WTC11 (cell line): ENCODE measurements around the gene PIK3C2G. TPM values are rescaled to one million over a fixed set of nuclear protein-coding genes. Genes with fewer than 3 reads are reported as not detected.

ENCODE experiments used
- ATAC-seq: fragments of 200-7000 bp; cut with Tn5 transposase; 2 replicates; pipeline ENCODE4 v1.10.0; 2021; ENCODE audit warnings: mild to moderate bottlenecking, moderate library complexity
- CTCF ChIA-PET: fragments of 300-600 bp; sonication (Branson Sonifier 250); formaldehyde crosslinking; loops from one replicate; lab custom pipeline; 2021; ENCODE audit warnings: antibody characterized with exemption; lab: Charles Lee
- POLR2A ChIA-PET: fragments of 350-600 bp; sonication (Branson Sonifier 250); formaldehyde crosslinking; loops from one replicate; lab custom pipeline; 2021; ENCODE audit warnings: antibody characterized with exemption; lab: Charles Lee
- DNase-seq: peaks from one replicate; pipeline ENCODE4 v3.0.0; 2021; ENCODE audit warnings: low spot score
- H3K27ac Mint-ChIP-seq: 2 replicates; pipeline ENCODE4 v1.8.0; 2021; ENCODE audit warnings: mixed read lengths
- H3K27me3 Mint-ChIP-seq: 2 replicates; pipeline ENCODE4 v1.8.0; 2021; ENCODE audit warnings: low read depth, mild to moderate bottlenecking, moderate library complexity, mixed read lengths
- H3K36me3 Mint-ChIP-seq: 2 replicates; pipeline ENCODE4 v1.8.0; 2021; ENCODE audit warnings: mixed read lengths
- H3K4me1 Mint-ChIP-seq: 2 replicates; pipeline ENCODE4 v1.8.0; 2022; ENCODE audit warnings: mixed read lengths
- H3K4me3 Mint-ChIP-seq: 2 replicates; pipeline ENCODE4 v1.8.0; 2021; ENCODE audit warnings: mild to moderate bottlenecking, moderate library complexity, mixed read lengths
- H3K9me3 Mint-ChIP-seq: 2 replicates; pipeline ENCODE4 v1.8.0; 2021; ENCODE audit warnings: mixed read lengths
- CREB1 ChIP-seq: sonication (generic); formaldehyde crosslinking; IDR thresholded peaks from 2 replicates; pipeline ENCODE4 v1.8.0; 2023; ENCODE audit warnings: mild to moderate bottlenecking, missing genetic modification reagents
- EMX1 ChIP-seq: fragments of 250-450 bp; sonication (Bioruptor Pico); IDR thresholded peaks from 2 replicates; pipeline ENCODE4 v1.8.0; 2021; ENCODE audit warnings: mild to moderate bottlenecking
- FOXK1 ChIP-seq: sonication (generic); formaldehyde crosslinking; IDR thresholded peaks from 2 replicates; pipeline ENCODE4 v1.8.0; 2022; ENCODE audit warnings: mild to moderate bottlenecking, moderate library complexity, missing genetic modification reagents
- GRHL2 ChIP-seq: fragments of 250-450 bp; sonication (Bioruptor Pico); IDR thresholded peaks from 2 replicates; pipeline ENCODE4 v1.8.0; 2022; ENCODE audit warnings: mild to moderate bottlenecking, moderate library complexity; ENCODE audit not compliant: insufficient replicate concordance, severe bottlenecking
- GTF2I ChIP-seq: fragments of 250-450 bp; sonication (Bioruptor Pico); conservative IDR thresholded peaks from 2 replicates; pipeline ENCODE4 v1.4.0; 2021; ENCODE audit warnings: mild to moderate bottlenecking
- JAZF1 ChIP-seq: fragments of 250-450 bp; sonication (Bioruptor Pico); IDR thresholded peaks from 2 replicates; pipeline ENCODE4 v1.9.0; 2021; ENCODE audit warnings: moderate library complexity, mild to moderate bottlenecking, inconsistent platforms
- JUN ChIP-seq: sonication (generic); formaldehyde crosslinking; IDR thresholded peaks from 2 replicates; pipeline ENCODE4 v1.8.0; 2023; ENCODE audit warnings: mild to moderate bottlenecking, missing genetic modification reagents
- MXD4 ChIP-seq: fragments of 250-450 bp; sonication (Bioruptor Pico); IDR thresholded peaks from 2 replicates; pipeline ENCODE4 v1.8.0; 2021; ENCODE audit warnings: mild to moderate bottlenecking, moderate library complexity, borderline replicate concordance
- MYBL2 ChIP-seq: sonication (generic); formaldehyde crosslinking; IDR thresholded peaks from 2 replicates; pipeline ENCODE4 v1.8.1; 2023; ENCODE audit warnings: mild to moderate bottlenecking, moderate library complexity, missing genetic modification reagents
- NFATC4 ChIP-seq: fragments of 250-450 bp; sonication (Bioruptor Pico); IDR thresholded peaks from 2 replicates; pipeline ENCODE4 v1.9.0; 2021; ENCODE audit warnings: mild to moderate bottlenecking
- SP1 ChIP-seq: sonication (generic); formaldehyde crosslinking; conservative IDR thresholded peaks from 2 replicates; pipeline ENCODE4 v1.8.1; 2022; ENCODE audit warnings: missing genetic modification reagents
- TEAD1 ChIP-seq: sonication (generic); formaldehyde crosslinking; IDR thresholded peaks from 2 replicates; pipeline ENCODE4 v1.8.0; 2022; ENCODE audit warnings: mild to moderate bottlenecking, missing genetic modification reagents
- ZNF671 ChIP-seq: fragments of 250-450 bp; sonication (Bioruptor Pico); IDR thresholded peaks from 2 replicates; pipeline ENCODE4 v1.8.0; 2021; ENCODE audit warnings: mild to moderate bottlenecking
- total RNA-seq: library from RNA; stranded (reverse); gene quantifications from 3 replicates; pipeline ENCODE4 v1.2.3, GENCODE V29; 2021
- TF ChIP-seq, protein P1 (sequence below): sonication (generic); formaldehyde crosslinking; IDR thresholded peaks from 2 replicates; pipeline ENCODE4 v1.8.0; 2022; ENCODE audit warnings: mild to moderate bottlenecking, missing genetic modification reagents
- TF ChIP-seq, protein P2 (sequence below): sonication (generic); formaldehyde crosslinking; IDR thresholded peaks from 2 replicates; pipeline ENCODE4 v1.8.0; 2023; ENCODE audit warnings: missing genetic modification reagents
- TF ChIP-seq, protein P3 (sequence below): sonication (generic); formaldehyde crosslinking; IDR thresholded peaks from 2 replicates; pipeline ENCODE4 v1.8.1; 2022; ENCODE audit warnings: mild to moderate bottlenecking, missing genetic modification reagents, moderate library complexity, borderline replicate concordance
- TF ChIP-seq, protein P4 (sequence below): sonication (generic); formaldehyde crosslinking; IDR thresholded peaks from 2 replicates; pipeline ENCODE4 v1.8.1; 2023; ENCODE audit warnings: mild to moderate bottlenecking, missing genetic modification reagents
- TF ChIP-seq, protein P5 (sequence below): fragments of 250-450 bp; sonication (Bioruptor Pico); IDR thresholded peaks from 2 replicates; pipeline ENCODE4 v1.8.0; 2021; ENCODE audit warnings: mild to moderate bottlenecking
- TF ChIP-seq, protein P6 (sequence below): sonication (generic); formaldehyde crosslinking; IDR thresholded peaks from 2 replicates; pipeline ENCODE4 v1.8.1; 2023; ENCODE audit warnings: mild to moderate bottlenecking, missing genetic modification reagents, borderline replicate concordance
- TF ChIP-seq, protein P7 (sequence below): sonication (generic); formaldehyde crosslinking; IDR thresholded peaks from 2 replicates; pipeline ENCODE4 v1.8.0; 2022; ENCODE audit warnings: mild to moderate bottlenecking, missing genetic modification reagents

The PIK3C2G gene
- total RNA-seq, 1 experiment from 2014 or later, result not detected

DNA sequence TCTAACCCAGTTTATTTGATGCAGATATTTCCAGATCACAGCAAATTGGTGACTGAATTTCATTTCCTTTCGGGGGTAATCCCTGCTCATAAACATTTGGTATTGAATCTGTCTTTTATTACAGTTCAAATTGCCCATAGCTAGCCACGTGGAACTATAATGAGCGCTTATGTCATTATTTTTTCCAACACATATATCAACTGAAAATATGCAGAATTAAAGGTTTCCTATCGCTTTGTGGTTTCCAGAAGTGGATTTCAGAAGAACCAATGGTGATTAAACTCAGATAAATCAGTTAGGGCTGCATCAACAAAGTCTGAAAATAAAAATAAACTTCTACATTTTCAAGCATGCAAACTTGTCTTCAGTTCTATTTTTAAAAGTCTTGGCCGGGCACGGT is 111.9 kb downstream of the PIK3C2G start:
- Mint-ChIP-seq H3K4me3 (no peak overlapping the region), H3K4me1 (no peaks in the 10 kb centered on the region), H3K36me3 (peaks cover 16% of the 10 kb centered on the region), H3K27me3 (no peaks in the 10 kb centered on the region), H3K27ac (no peak overlapping the region), H3K9me3 (peaks cover 39% of the 10 kb centered on the region)
- ChIA-PET CTCF (no interaction called here), POLR2A (no interaction called here)
- TF ChIP-seq JAZF1 (CRISPR knock-in tag), result no peak
- no peak for TF ChIP-seq ZNF671 (CRISPR knock-in tag)
- TF ChIP-seq CREB1 (CRISPR knock-in tag), result no peak
- TF ChIP-seq, protein P1, sequence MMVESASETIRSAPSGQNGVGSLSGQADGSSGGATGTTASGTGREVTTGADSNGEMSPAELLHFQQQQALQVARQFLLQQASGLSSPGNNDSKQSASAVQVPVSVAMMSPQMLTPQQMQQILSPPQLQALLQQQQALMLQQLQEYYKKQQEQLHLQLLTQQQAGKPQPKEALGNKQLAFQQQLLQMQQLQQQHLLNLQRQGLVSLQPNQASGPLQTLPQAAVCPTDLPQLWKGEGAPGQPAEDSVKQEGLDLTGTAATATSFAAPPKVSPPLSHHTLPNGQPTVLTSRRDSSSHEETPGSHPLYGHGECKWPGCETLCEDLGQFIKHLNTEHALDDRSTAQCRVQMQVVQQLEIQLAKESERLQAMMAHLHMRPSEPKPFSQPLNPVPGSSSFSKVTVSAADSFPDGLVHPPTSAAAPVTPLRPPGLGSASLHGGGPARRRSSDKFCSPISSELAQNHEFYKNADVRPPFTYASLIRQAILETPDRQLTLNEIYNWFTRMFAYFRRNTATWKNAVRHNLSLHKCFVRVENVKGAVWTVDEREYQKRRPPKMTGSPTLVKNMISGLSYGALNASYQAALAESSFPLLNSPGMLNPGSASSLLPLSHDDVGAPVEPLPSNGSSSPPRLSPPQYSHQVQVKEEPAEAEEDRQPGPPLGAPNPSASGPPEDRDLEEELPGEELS, result no peak
- TF ChIP-seq TEAD1 (CRISPR knock-in tag), result no peak
- TF ChIP-seq, protein P2, sequence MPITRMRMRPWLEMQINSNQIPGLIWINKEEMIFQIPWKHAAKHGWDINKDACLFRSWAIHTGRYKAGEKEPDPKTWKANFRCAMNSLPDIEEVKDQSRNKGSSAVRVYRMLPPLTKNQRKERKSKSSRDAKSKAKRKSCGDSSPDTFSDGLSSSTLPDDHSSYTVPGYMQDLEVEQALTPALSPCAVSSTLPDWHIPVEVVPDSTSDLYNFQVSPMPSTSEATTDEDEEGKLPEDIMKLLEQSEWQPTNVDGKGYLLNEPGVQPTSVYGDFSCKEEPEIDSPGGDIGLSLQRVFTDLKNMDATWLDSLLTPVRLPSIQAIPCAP (CRISPR knock-in tag), result no peak
- TF ChIP-seq SP1 (CRISPR knock-in tag), result no peak
- TF ChIP-seq MYBL2 (CRISPR knock-in tag), result no peak
- ATAC-seq (no peak), DNase-seq (no peak)

DNA sequence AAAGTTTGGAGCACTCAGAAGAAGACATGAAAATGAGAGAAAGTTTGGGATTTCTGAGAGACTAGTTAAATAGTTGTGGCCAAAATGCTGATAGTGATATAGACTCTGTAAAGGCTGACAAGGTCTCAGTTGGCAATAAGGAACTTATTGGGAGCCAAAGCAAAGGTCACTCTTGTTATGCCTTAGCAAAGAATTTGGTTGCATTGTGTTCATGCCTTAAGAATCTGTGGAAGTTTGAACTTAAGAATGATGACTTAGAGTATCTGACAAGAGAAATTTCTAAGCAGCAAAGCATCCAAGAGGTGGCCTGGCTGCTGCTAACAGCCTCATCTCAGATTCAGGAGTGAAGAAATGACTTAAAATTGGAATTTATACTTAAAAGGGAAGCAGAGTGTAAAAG is 113.8 kb downstream of the PIK3C2G start:
- Mint-ChIP-seq H3K9me3 (peaks cover 47% of the 10 kb centered on the region), H3K27me3 (no peaks in the 10 kb centered on the region; the same call in 1 of the 2 replicates), H3K36me3 (peaks cover 16% of the 10 kb centered on the region), H3K27ac (no peak overlapping the region), H3K4me1 (no peaks in the 10 kb centered on the region), H3K4me3 (no peak overlapping the region)
- POLR2A ChIA-PET, result no interaction called here
- CTCF ChIA-PET, result no interaction called here
- no peak for ATAC-seq
- no peak for DNase-seq
- no peak for TF ChIP-seq TEAD1 (CRISPR knock-in tag)
- TF ChIP-seq ZNF671 (CRISPR knock-in tag), result no peak
- no peak for TF ChIP-seq GTF2I
- no peak for TF ChIP-seq FOXK1
- TF ChIP-seq GRHL2 (CRISPR knock-in tag), result no peak
- TF ChIP-seq JUN (CRISPR knock-in tag), result no peak
- no peak for TF ChIP-seq NFATC4 (CRISPR knock-in tag)
- TF ChIP-seq, protein P3, sequence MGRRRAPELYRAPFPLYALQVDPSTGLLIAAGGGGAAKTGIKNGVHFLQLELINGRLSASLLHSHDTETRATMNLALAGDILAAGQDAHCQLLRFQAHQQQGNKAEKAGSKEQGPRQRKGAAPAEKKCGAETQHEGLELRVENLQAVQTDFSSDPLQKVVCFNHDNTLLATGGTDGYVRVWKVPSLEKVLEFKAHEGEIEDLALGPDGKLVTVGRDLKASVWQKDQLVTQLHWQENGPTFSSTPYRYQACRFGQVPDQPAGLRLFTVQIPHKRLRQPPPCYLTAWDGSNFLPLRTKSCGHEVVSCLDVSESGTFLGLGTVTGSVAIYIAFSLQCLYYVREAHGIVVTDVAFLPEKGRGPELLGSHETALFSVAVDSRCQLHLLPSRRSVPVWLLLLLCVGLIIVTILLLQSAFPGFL (CRISPR knock-in tag), result no peak

DNA sequence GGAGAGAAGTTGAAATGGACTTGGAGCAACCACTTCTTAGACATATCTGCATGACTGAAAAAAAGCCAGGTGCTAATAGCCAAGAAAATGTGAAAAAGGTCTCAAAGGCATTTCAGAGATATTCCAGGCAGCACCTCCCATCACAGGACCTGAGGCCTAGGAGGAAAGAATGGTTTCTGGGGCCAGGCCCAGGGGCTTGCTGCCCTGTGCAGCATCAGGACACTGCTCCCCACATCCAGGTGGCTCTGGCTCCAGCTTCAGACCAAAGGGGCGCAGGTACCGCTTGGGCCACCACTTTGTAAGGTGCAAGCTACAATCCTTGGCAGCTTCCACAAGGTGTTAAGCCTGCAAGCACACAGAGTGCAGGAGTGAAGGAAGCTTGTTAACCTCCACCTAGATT is 114.3 kb downstream of the PIK3C2G start:
- POLR2A ChIA-PET, result no interaction called here
- Mint-ChIP-seq H3K4me1 (no peaks in the 10 kb centered on the region), H3K27me3 (no peaks in the 10 kb centered on the region; the same call in 1 of the 2 replicates), H3K9me3 (peaks cover 48% of the 10 kb centered on the region), H3K27ac (no peak overlapping the region), H3K4me3 (no peak overlapping the region), H3K36me3 (peaks cover 16% of the 10 kb centered on the region)
- ATAC-seq (no peak), DNase-seq (no peak)
- CTCF ChIA-PET, result no interaction called here
- TF ChIP-seq, protein P4, sequence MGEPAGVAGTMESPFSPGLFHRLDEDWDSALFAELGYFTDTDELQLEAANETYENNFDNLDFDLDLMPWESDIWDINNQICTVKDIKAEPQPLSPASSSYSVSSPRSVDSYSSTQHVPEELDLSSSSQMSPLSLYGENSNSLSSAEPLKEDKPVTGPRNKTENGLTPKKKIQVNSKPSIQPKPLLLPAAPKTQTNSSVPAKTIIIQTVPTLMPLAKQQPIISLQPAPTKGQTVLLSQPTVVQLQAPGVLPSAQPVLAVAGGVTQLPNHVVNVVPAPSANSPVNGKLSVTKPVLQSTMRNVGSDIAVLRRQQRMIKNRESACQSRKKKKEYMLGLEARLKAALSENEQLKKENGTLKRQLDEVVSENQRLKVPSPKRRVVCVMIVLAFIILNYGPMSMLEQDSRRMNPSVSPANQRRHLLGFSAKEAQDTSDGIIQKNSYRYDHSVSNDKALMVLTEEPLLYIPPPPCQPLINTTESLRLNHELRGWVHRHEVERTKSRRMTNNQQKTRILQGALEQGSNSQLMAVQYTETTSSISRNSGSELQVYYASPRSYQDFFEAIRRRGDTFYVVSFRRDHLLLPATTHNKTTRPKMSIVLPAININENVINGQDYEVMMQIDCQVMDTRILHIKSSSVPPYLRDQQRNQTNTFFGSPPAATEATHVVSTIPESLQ (CRISPR knock-in tag), result no peak
- TF ChIP-seq EMX1 (no peak), GTF2I (no peak), JUN (CRISPR knock-in tag) (no peak), MXD4 (CRISPR knock-in tag) (no peak), ZNF671 (CRISPR knock-in tag) (no peak)
- TF ChIP-seq, protein P5, sequence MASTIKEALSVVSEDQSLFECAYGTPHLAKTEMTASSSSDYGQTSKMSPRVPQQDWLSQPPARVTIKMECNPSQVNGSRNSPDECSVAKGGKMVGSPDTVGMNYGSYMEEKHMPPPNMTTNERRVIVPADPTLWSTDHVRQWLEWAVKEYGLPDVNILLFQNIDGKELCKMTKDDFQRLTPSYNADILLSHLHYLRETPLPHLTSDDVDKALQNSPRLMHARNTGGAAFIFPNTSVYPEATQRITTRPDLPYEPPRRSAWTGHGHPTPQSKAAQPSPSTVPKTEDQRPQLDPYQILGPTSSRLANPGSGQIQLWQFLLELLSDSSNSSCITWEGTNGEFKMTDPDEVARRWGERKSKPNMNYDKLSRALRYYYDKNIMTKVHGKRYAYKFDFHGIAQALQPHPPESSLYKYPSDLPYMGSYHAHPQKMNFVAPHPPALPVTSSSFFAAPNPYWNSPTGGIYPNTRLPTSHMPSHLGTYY (CRISPR knock-in tag), result no peak
- TF ChIP-seq, protein P6, sequence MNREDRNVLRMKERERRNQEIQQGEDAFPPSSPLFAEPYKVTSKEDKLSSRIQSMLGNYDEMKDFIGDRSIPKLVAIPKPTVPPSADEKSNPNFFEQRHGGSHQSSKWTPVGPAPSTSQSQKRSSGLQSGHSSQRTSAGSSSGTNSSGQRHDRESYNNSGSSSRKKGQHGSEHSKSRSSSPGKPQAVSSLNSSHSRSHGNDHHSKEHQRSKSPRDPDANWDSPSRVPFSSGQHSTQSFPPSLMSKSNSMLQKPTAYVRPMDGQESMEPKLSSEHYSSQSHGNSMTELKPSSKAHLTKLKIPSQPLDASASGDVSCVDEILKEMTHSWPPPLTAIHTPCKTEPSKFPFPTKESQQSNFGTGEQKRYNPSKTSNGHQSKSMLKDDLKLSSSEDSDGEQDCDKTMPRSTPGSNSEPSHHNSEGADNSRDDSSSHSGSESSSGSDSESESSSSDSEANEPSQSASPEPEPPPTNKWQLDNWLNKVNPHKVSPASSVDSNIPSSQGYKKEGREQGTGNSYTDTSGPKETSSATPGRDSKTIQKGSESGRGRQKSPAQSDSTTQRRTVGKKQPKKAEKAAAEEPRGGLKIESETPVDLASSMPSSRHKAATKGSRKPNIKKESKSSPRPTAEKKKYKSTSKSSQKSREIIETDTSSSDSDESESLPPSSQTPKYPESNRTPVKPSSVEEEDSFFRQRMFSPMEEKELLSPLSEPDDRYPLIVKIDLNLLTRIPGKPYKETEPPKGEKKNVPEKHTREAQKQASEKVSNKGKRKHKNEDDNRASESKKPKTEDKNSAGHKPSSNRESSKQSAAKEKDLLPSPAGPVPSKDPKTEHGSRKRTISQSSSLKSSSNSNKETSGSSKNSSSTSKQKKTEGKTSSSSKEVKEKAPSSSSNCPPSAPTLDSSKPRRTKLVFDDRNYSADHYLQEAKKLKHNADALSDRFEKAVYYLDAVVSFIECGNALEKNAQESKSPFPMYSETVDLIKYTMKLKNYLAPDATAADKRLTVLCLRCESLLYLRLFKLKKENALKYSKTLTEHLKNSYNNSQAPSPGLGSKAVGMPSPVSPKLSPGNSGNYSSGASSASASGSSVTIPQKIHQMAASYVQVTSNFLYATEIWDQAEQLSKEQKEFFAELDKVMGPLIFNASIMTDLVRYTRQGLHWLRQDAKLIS, result no peak
- TF ChIP-seq, protein P7, sequence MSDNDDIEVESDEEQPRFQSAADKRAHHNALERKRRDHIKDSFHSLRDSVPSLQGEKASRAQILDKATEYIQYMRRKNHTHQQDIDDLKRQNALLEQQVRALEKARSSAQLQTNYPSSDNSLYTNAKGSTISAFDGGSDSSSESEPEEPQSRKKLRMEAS (CRISPR knock-in tag), result no peak
